NCI-H526 (cell line): ENCODE data around the gene SIGLEC5.

ENCODE experiments used
- DNase-seq, 2 experiments: peaks; one replicate each; lab custom pipeline; 2025; lab: John Stamatoyannopoulos, UW

Gene SIGLEC5

DNA sequence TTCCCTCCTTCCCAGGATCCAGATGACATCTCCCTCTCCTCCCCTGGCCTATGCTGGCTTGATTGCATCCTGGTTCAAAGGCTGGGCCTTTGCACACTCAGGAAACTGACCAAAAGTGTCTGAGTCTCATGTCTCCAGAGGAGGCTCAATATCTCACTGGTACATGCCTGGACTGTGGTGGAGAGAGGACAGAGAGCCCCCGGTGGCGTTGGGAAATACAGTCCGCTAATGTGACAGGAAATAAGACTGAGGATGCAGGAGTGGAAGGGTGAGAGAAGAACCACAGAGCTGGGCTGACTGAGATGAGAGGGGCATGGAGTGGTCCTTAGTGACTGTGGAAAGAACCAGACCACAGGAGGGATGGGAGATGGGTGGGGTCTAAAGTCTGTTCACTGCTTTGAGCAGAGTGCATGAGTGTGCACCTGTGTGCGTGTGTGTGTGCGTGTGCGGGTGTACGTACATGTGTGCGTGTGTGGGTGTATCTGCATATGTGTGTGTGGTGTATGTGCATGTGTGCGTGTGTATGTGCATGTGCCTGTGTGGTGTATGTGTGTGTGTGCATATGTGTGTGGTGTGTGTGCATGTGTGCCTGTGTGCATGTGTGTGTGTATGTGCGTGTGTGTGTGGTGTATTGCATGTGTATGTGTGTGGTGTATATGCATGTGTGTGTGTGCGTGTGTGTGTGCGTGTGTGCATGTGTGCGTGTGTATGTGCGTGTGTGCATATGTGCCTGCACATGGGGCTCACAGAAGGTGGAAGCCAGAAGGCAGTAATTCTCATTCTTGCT is 1.9 kb downstream of the SIGLEC5 start:
- no peak for DNase-seq

GRCh38 chr19:51627491-51628138 is 2.6 kb downstream of the SIGLEC5 start:
- no peak for DNase-seq

GRCh38 chr19:51626675-51627074 is 3.5 kb downstream of the SIGLEC5 start:
- no peak for DNase-seq

- no peak for DNase-seq
Observed at GRCh38 chr19:51621178-51621577, 9.0 kb downstream of the SIGLEC5 start.

DNA sequence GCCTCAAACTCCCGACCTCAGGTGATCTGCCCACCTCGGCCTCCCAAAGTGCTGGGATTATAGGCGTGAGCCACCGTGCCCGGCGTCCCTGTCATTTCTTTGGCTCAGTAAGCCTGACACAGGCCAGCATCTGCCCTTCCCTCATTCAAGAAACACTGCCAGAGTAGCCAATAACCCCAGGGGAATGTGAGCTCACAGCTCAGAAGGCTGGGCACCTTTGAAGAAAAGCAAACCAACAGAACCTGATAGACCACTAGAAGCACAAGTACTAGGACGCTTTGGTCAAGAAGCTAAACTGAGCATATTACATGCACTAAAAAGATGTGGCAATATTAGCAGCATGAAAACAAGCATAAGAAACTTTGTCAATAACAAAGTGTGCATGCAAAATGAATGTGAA is 14.2 kb downstream of the SIGLEC5 start:
- no peak for DNase-seq

DNA sequence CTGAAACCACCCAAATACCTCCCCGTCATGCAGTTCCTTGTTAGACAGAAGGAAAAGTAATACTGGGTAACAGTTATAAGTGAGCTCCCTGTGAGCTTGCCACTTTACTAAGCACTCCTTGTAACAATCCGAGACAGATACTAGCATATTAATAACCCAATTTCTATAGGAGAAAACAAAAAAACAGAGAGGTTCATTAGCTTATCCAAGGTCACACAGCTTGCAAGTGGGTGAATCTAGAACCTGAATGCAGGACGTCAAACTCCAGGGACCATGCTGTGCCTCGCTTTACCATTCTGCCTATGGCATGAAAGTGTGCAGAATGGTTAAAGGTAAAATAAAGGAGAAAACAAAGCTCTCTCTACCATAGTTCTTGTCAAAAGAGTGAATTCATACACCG is 15.4 kb downstream of the SIGLEC5 start:
- no peak for DNase-seq

DNA sequence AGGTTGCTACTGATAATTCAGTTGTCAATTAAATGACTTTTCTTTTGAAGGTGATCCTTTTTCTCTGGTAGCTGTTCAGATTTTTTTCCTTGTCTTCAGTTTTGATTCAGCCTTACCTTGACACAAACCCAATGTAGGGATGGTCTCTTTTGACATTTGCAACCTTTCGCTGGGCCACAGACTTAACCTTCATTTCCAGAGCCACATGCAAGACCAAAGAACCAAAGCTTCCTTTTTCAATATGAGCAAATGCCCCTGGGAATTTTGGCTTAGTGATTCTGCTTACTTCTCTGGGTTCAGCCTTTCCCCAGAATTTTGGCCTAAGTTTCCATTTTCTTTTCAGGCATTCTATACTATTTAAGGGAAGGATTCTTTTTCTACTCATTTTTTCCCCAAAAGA is 19.6 kb downstream of the SIGLEC5 start:
- no peak for DNase-seq

- peak in 1 of 2 experiments; percentile 44 for DNase-seq
Observed at GRCh38 chr19:51607920-51608562, 22.2 kb downstream of the SIGLEC5 start.

GRCh38 chr19:51607077-51607476 is 23.1 kb downstream of the SIGLEC5 start:
- no peak for DNase-seq

- DNase-seq: no peak
Observed at GRCh38 chr19:51602189-51602854, 27.9 kb downstream of the SIGLEC5 start.

DNA sequence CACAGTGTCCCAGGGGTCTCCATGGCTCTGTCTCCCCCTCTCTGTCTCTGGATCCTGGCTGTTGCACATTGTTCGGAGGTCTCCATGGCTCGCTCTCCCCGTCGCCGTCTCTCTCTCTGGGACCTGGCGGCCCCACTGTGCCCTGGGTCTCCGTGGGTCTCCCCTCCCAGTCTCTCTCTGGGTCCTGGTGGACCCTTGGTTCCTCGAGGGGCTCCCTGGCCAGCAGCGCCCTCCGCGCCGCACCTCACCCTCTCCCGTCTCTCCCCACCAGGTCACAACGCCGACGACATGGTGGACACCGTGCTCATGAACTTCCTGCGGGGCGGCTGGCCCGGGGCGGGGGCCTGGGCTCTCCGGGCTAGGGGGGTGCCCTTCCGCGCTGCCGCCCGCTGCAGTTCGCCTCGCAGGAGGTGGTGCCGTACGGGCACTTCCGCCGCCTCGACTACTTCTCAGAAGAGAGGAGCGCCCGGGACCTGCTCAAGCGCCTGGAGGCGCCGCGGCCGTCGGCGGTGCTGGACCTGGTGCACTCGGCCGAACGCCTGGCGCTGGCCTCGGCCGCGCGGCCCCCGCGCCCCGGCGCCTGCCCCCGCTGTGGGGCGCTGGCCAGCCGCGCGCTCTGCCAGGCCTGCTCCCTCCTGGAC is 29.1 kb downstream of the SIGLEC5 start:
- DNase-seq: no peak

DNA sequence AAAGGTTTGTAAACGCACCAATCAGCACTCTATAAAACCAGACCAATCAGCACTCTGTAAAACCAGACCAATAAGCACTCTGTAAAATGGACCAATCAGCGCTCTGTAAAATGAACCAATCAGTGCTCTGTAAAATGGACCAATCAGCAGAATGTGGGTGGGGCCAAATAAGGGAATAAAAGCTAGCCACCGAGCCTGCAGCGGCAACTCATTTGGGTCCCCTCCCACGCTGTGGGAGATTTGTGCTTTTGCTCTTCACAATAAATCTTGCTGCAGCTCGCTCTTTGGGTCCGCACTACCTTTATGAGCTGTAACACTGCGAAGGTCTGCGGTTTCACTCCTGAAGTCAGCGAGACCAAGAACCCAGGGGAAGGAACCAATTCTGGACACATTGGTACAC is 31.1 kb downstream of the SIGLEC5 start:
- DNase-seq: no peak

DNA sequence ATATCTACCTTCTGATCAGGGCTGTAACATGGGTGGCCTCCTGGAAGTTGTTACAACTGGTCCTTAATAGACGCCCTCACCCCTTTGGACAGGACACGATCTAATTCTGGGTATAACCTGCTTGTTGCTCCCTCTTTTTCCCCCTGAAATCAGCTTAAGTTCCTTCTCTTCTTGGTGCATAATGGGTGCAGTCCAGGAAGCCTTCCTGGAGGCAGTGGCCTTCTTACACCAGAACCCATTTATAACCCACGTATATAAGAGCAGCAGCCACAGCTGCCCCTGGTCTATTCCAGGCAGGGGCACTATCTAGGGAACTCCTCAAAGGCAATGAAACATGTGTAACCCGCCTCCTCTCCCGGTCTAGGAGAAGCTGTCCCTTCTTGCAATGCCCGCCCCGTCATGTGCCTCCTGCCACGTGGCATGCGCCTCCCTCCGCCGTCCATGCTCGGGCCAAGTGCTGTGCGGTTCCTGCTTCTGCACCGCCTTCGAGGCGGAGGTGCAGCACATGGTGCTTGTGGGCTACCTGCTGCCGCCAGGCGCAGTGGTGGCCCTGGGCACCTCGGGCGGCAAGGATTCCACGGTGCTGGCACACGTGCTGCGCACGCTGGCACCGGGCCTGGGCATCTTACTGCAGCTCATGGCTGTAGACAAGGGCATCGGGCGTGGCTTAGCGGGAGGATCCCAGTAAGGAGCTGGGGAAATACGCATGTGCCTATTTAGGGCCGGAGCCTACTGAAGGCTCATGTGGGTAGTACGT is 31.9 kb downstream of the SIGLEC5 start:
- DNase-seq: no peak

- no peak for DNase-seq
Observed at GRCh38 chr19:51595190-51596175, 34.7 kb downstream of the SIGLEC5 start.

DNA sequence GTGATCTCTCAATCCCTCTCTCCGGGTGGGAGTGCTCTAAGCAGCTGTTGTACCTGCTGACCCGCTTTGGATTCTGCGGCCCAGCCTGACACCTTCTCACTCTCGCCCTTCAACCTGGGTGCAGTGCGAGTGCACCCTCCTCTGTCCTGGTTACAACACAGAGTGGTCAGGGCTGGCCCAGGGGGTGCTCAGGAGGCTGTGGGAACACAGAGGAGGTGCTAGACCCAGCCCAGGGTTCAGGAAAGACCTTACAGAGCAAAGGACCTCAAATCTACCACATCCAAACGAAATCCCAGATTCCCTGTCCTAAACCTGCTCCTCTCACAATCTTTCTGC is 35.5 kb downstream of the SIGLEC5 start:
- no peak for DNase-seq

DNA sequence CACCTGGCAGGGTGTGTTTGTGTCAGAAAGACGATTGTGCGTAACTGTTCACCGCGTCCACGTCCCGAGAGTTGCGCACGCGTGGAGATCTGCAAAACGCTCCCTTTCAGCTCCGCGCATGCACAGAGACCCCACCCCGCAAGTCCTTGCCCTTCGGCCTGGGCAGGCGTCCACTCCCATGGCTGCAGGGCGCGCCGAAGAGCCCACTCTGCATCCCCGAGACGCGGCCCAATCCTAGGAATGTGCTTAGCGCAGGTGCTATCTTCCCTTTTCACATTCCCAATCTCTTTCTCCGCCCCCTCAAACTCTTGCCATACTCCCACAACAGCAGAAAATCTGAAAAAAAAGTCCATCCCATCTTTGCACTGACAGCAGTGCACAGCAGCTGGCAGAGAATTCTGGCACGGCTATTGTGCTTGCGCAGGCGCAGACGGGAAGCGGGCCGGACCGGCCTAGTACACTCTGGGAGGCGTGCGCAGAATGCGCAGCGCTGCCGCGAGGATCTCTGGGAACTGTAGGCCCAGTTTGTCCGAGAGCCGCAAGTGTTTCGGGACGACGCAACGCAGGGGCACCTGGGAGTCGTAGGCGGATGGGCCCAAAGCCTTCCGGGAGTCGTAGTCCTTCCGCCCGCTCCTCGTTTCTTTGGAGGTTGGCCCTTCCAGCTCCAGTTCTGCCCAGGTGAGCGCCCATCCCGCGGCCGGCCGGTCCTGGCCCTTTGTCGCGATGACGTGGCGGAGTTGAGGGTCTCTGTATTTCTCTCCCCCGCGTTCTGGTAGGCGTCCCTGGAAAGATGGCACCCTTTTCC is 36.0 kb downstream of the SIGLEC5 start:
- DNase-seq: peak; percentile 96 to 99

GRCh38 chr19:51593138-51593890 is 36.9 kb downstream of the SIGLEC5 start:
- peak in 1 of 2 experiments; percentile 29 for DNase-seq

GRCh38 chr19:51592521-51592920 is 37.7 kb downstream of the SIGLEC5 start:
- DNase-seq: no peak

- no peak for DNase-seq
Observed at GRCh38 chr19:51590441-51590840, 39.8 kb downstream of the SIGLEC5 start.
